Measurements from ENCODE around the gene SMURF2.

DNA sequence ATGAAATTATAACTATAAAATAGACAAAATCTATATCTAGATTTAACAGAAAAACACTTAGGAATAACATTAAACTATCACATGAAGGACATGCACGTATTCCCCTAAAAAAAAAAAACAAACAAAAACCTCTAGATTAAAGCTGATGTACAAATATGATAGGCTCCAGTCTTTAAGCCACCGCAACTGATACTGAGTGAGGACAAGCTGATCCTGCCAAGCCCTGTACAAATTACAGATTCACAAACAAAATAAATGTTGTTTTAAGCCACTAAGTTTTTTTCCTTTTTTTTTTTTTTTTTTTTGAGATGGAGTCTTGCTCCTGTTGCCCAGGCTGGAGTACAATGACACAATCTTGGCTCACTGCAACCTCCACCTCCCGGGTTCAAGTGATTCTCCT is 35.3 kb downstream of the SMURF2 start:
- TF ChIP-seq YY1 (IDR thresholded peaks at IDR 0.05; ENCODE audit: insufficient read depth, insufficient read length) (no peak), SUZ12 (IDR thresholded peaks at IDR 0.05; ENCODE audit: extremely low read depth, insufficient read depth, insufficient read length) (no peak)

Measured in NT2/D1 (cell line).